Activated T-cell treated with anti-CD3 and anti-CD28 coated beads, Interleukin-2, amount 50 U/mL, for 4 hours (primary cell): ENCODE results near the gene KRTAP9-2. TPM values are rescaled to one million over a fixed set of nuclear protein-coding genes. Genes with fewer than 3 reads are reported as not detected.
"Not testable (repeated sequence)": the region's sequence is repeated elsewhere in the genome, so short reads cannot be mapped to it uniquely, and the experiment has no call there.

Experiments used
- ATAC-seq, 2 donors: fragments of 200-7000 bp; cut with Tn5 transposase; one replicate each; pipeline ENCODE4 v1.10.0; 2021
- DNase-seq: peaks from one replicate; pipeline ENCODE4 v3.0.0-alpha.2; 2020
- H3K27me3 Mint-ChIP-seq: one replicate; pipeline ENCODE4 v1.8.0; 2021; ENCODE audit warnings: low read depth, mixed read lengths
- H3K36me3 Mint-ChIP-seq: one replicate; pipeline ENCODE4 v1.8.0; 2022; ENCODE audit warnings: mixed read lengths; ENCODE audit not compliant: insufficient read depth
- H3K4me1 Mint-ChIP-seq: one replicate; pipeline ENCODE4 v1.8.0; 2021; ENCODE audit warnings: low read depth, mixed read lengths
- H3K4me3 Mint-ChIP-seq: one replicate; pipeline ENCODE4 v1.8.0; 2021; ENCODE audit warnings: mild to moderate bottlenecking, moderate library complexity, mixed read lengths
- H3K9me3 Mint-ChIP-seq: one replicate; pipeline ENCODE4 v1.8.0; 2021; ENCODE audit warnings: mixed read lengths
- total RNA-seq, 3 donors: library from RNA; stranded (reverse); gene quantifications; one replicate each; pipeline ENCODE4 v1.2.1, GENCODE V29; 2021

Gene KRTAP9-2
- total RNA-seq, 3 donors from 2014 or later: not detected

- not testable (repeated sequence) for H3K9me3 Mint-ChIP-seq, DNase-seq, H3K4me1 Mint-ChIP-seq, ATAC-seq, H3K4me3 Mint-ChIP-seq, H3K36me3 Mint-ChIP-seq
- peaks cover 27% of the 10 kb centered on the region for H3K27me3 Mint-ChIP-seq
Measured at GRCh38 chr17:41255381-41256290, 29.2 kb downstream of the KRTAP9-2 start, which contains the start of gene KRTAP9-9. Gene KRTAP9-9 (plus strand): TSS chr17:41255384.

- H3K4me1 Mint-ChIP-seq: peaks cover 12% of the 10 kb centered on the region
- no peak overlapping the region for H3K4me3 Mint-ChIP-seq
- no peaks in the 10 kb centered on the region for H3K36me3 Mint-ChIP-seq
- no peaks in the 10 kb centered on the region for H3K9me3 Mint-ChIP-seq
- H3K27me3 Mint-ChIP-seq: peaks cover 31% of the 10 kb centered on the region
- ATAC-seq (no peak), DNase-seq (no peak)
Measured at GRCh38 chr17:41256291-41256685, 29.8 kb downstream of the KRTAP9-2 start.

GRCh38 chr17:41258406-41258805 is 32.0 kb downstream of the KRTAP9-2 start:
- no peak overlapping the region for H3K4me3 Mint-ChIP-seq
- peaks cover 18% of the 10 kb centered on the region for H3K4me1 Mint-ChIP-seq
- DNase-seq: no peak
- H3K36me3 Mint-ChIP-seq: no peaks in the 10 kb centered on the region
- H3K27me3 Mint-ChIP-seq: peaks cover 24% of the 10 kb centered on the region
- no peak for ATAC-seq
- no peaks in the 10 kb centered on the region for H3K9me3 Mint-ChIP-seq

- Mint-ChIP-seq H3K36me3 (no peaks in the 10 kb centered on the region), H3K4me1 (peaks cover 20% of the 10 kb centered on the region), H3K9me3 (no peaks in the 10 kb centered on the region), H3K4me3 (no peak overlapping the region), H3K27me3 (peaks cover 9% of the 10 kb centered on the region)
- ATAC-seq (no peak), DNase-seq (no peak)
Measured at GRCh38 chr17:41263212-41263611, 36.8 kb downstream of the KRTAP9-2 start.

- Mint-ChIP-seq H3K36me3 (no peaks in the 10 kb centered on the region), H3K4me1 (peaks cover 20% of the 10 kb centered on the region), H3K27me3 (peaks cover 6% of the 10 kb centered on the region), H3K4me3 (no peak overlapping the region), H3K9me3 (no peaks in the 10 kb centered on the region)
- no peak for DNase-seq
- ATAC-seq: no peak
Measured at GRCh38 chr17:41264599-41264998, 38.2 kb downstream of the KRTAP9-2 start.

- Mint-ChIP-seq H3K36me3 (no peaks in the 10 kb centered on the region), H3K4me3 (no peak within 1 kb of the TSS), H3K27me3 (peaks cover 6% of the 10 kb centered on the region), H3K4me1 (peaks cover 20% of the 10 kb centered on the region), H3K9me3 (no peaks in the 10 kb centered on the region)
- ATAC-seq (no peak), DNase-seq (no peak)
Measured at GRCh38 chr17:41265078-41265477, 38.6 kb downstream of the KRTAP9-2 start, which contains the start of gene KRTAP9-6. Gene KRTAP9-6 (plus strand): TSS chr17:41265378. CDS start chr17:41265378, 0 bp downstream.

GRCh38 chr17:41267711-41268110 is 41.3 kb downstream of the KRTAP9-2 start:
- Mint-ChIP-seq H3K36me3 (no peaks in the 10 kb centered on the region), H3K4me1 (peaks cover 2% of the 10 kb centered on the region), H3K27me3 (no peaks in the 10 kb centered on the region), H3K4me3 (no peak overlapping the region), H3K9me3 (no peaks in the 10 kb centered on the region)
- no peak for DNase-seq
- ATAC-seq: no peak

GRCh38 chr17:41271323-41271722 is 44.9 kb downstream of the KRTAP9-2 start:
- not testable (repeated sequence) for DNase-seq, H3K27me3 Mint-ChIP-seq, H3K9me3 Mint-ChIP-seq, ATAC-seq, H3K36me3 Mint-ChIP-seq, H3K4me1 Mint-ChIP-seq, H3K4me3 Mint-ChIP-seq

- DNase-seq (no peak), ATAC-seq (peak in 1 of 2 donors; percentile 35)
- Mint-ChIP-seq H3K4me3 (no peak overlapping the region), H3K9me3 (no peaks in the 10 kb centered on the region), H3K4me1 (no peaks in the 10 kb centered on the region), H3K36me3 (no peaks in the 10 kb centered on the region), H3K27me3 (peaks cover 11% of the 10 kb centered on the region)
Measured at GRCh38 chr17:41271858-41272257, 45.4 kb downstream of the KRTAP9-2 start.

GRCh38 chr17:41275648-41276190 is 49.3 kb downstream of the KRTAP9-2 start, which contains the start of gene KRTAP9-7:
Gene KRTAP9-7 (plus strand): TSS chr17:41275698. CDS start chr17:41275698, 0 bp downstream.
- H3K27me3 Mint-ChIP-seq: peaks cover 12% of the 10 kb centered on the region

More at GRCh38 chr17:41275648-41276190, 49.3 kb downstream of the KRTAP9-2 start, which contains the start of gene KRTAP9-7:
- DNase-seq, H3K9me3 Mint-ChIP-seq, H3K36me3 Mint-ChIP-seq, H3K4me3 Mint-ChIP-seq, H3K4me1 Mint-ChIP-seq, ATAC-seq: not testable (repeated sequence)

Other genes starting within 250 kb of the KRTAP9-2 start
- gene KRT40, start 242.3 kb upstream of the KRTAP9-2 start, total RNA-seq: not detected
- gene KRTAP3-3, start 232.5 kb upstream of the KRTAP9-2 start, total RNA-seq: not detected
- not detected for gene KRTAP3-2, start 226.7 kb upstream of the KRTAP9-2 start, total RNA-seq
- gene KRTAP3-1, start 217.5 kb upstream of the KRTAP9-2 start, total RNA-seq: not detected
- gene KRTAP1-5, start 199.4 kb upstream of the KRTAP9-2 start, total RNA-seq: not detected
- gene KRTAP1-4, start 196.5 kb upstream of the KRTAP9-2 start, total RNA-seq: not detected
- gene KRTAP1-3, start 191.8 kb upstream of the KRTAP9-2 start, total RNA-seq: not detected
- gene KRTAP1-1, start 185.2 kb upstream of the KRTAP9-2 start, total RNA-seq: not detected
- gene KRTAP2-1, start 179.3 kb upstream of the KRTAP9-2 start, total RNA-seq: not detected
- gene KRTAP2-2, start 171.4 kb upstream of the KRTAP9-2 start, total RNA-seq: not detected
- not detected for gene KRTAP2-3, start 166.5 kb upstream of the KRTAP9-2 start, total RNA-seq
- gene KRTAP2-4, start 160.8 kb upstream of the KRTAP9-2 start, total RNA-seq: not detected
- not detected for gene KRTAP4-7, start 142.5 kb upstream of the KRTAP9-2 start, total RNA-seq
- gene KRTAP4-8, start 128.5 kb upstream of the KRTAP9-2 start, total RNA-seq: not detected
- not detected for gene KRTAP4-16, start 124.4 kb upstream of the KRTAP9-2 start, total RNA-seq
- not detected for gene KRTAP4-9, start 121.3 kb upstream of the KRTAP9-2 start, total RNA-seq
- not detected for gene KRTAP4-11, start 108.3 kb upstream of the KRTAP9-2 start, total RNA-seq
- gene KRTAP4-12, start 102.5 kb upstream of the KRTAP9-2 start, total RNA-seq: not detected
- not detected for gene KRTAP4-6, start 86.1 kb upstream of the KRTAP9-2 start, total RNA-seq
- not detected for gene KRTAP4-5, start 76.8 kb upstream of the KRTAP9-2 start, total RNA-seq
- gene KRTAP4-4, start 65.9 kb upstream of the KRTAP9-2 start, total RNA-seq: not detected
- not detected for gene KRTAP4-3, start 58.4 kb upstream of the KRTAP9-2 start, total RNA-seq
- gene KRTAP4-2, start 48.4 kb upstream of the KRTAP9-2 start, total RNA-seq: not detected
- gene KRTAP4-1, start 41.7 kb upstream of the KRTAP9-2 start, total RNA-seq: not detected
- not detected for gene KRTAP9-1, start 36.8 kb upstream of the KRTAP9-2 start, total RNA-seq
- not detected for gene KRTAP9-3, start 5.8 kb downstream of the KRTAP9-2 start, total RNA-seq
- not detected for gene KRTAP9-8, start 11.4 kb downstream of the KRTAP9-2 start, total RNA-seq
- gene KRTAP9-4, start 23.0 kb downstream of the KRTAP9-2 start, total RNA-seq: not detected
- not detected for gene KRTAP9-9, start 28.7 kb downstream of the KRTAP9-2 start, total RNA-seq
- gene KRTAP9-6, start 38.7 kb downstream of the KRTAP9-2 start, total RNA-seq: not detected
- not detected for gene KRTAP9-7, start 49.0 kb downstream of the KRTAP9-2 start, total RNA-seq
- not detected for gene KRTAP29-1, start 76.2 kb downstream of the KRTAP9-2 start, total RNA-seq
- not detected for gene KRTAP16-1, start 82.7 kb downstream of the KRTAP9-2 start, total RNA-seq
- gene KRTAP17-1, start 89.1 kb downstream of the KRTAP9-2 start, total RNA-seq: not detected
- gene KRT33A, start 124.2 kb downstream of the KRTAP9-2 start, total RNA-seq: not detected
- not detected for gene KRT33B, start 143.2 kb downstream of the KRTAP9-2 start, total RNA-seq
- gene KRT34, start 155.7 kb downstream of the KRTAP9-2 start, total RNA-seq: not detected
- gene KRT31, start 171.0 kb downstream of the KRTAP9-2 start, total RNA-seq: not detected
- gene KRT37, start 197.9 kb downstream of the KRTAP9-2 start, total RNA-seq: not detected
- gene KRT38, start 214.3 kb downstream of the KRTAP9-2 start, total RNA-seq: not detected
- not detected for gene KRT32, start 240.7 kb downstream of the KRTAP9-2 start, total RNA-seq